NCI-H524 (cell line): Measurements from ENCODE around the gene METTL24.

ENCODE experiments used
- DNase-seq, 2 experiments: peaks; one replicate each; lab custom pipeline; 2025; lab: John Stamatoyannopoulos, UW

Gene METTL24

GRCh38 chr6:110357664-110358552 lies at the start of gene METTL24:
METTL24 (minus strand) TSS chr6:110358349; CDS start chr6:110358272, 77 bp downstream.
- DNase-seq: peak; percentile 39 to 59

GRCh38 chr6:110404607-110405006 lies 46.5 kb upstream of the METTL24 start:
- DNase-seq: no peak

- no peak for DNase-seq
Measured at GRCh38 chr6:110401585-110402176, 43.5 kb upstream of the METTL24 start.

- DNase-seq: no peak
Measured at GRCh38 chr6:110400208-110400607, 42.1 kb upstream of the METTL24 start.

- no peak for DNase-seq
Measured at GRCh38 chr6:110399219-110400071, 41.3 kb upstream of the METTL24 start.

- DNase-seq: no peak
Measured at GRCh38 chr6:110398778-110399177, 40.6 kb upstream of the METTL24 start.

GRCh38 chr6:110395221-110395620 lies 37.1 kb upstream of the METTL24 start:
- no peak for DNase-seq

- no peak for DNase-seq
Measured at GRCh38 chr6:110394409-110394808, 36.3 kb upstream of the METTL24 start.

- no peak for DNase-seq
Measured at GRCh38 chr6:110392727-110393126, 34.6 kb upstream of the METTL24 start.

GRCh38 chr6:110390404-110390803 lies 32.3 kb upstream of the METTL24 start:
- DNase-seq: no peak

GRCh38 chr6:110389689-110390382 lies 31.7 kb upstream of the METTL24 start:
- no peak for DNase-seq

- DNase-seq: no peak
Measured at GRCh38 chr6:110387986-110388385, 29.8 kb upstream of the METTL24 start.

- DNase-seq: no peak
Measured at GRCh38 chr6:110385458-110385863, 27.3 kb upstream of the METTL24 start.

GRCh38 chr6:110378552-110378951 lies 20.4 kb upstream of the METTL24 start:
- DNase-seq: peak; percentile 53 to 74

- no peak for DNase-seq
Measured at GRCh38 chr6:110369066-110369465, 10.9 kb upstream of the METTL24 start.

GRCh38 chr6:110368284-110368683 lies 10.1 kb upstream of the METTL24 start:
- no peak for DNase-seq

GRCh38 chr6:110367825-110368224 lies 9.7 kb upstream of the METTL24 start:
- DNase-seq: no peak

GRCh38 chr6:110366975-110367374 lies 8.8 kb upstream of the METTL24 start:
- DNase-seq: no peak

GRCh38 chr6:110366256-110366655 lies 8.1 kb upstream of the METTL24 start:
- DNase-seq: no peak

GRCh38 chr6:110364364-110365105 lies 6.4 kb upstream of the METTL24 start:
- DNase-seq: no peak

- no peak for DNase-seq
Measured at GRCh38 chr6:110363748-110364147, 5.6 kb upstream of the METTL24 start.
